LNCaP clone FGC (cell line): ENCODE data around the gene DEFB114.

Experiments
- DNase-seq: peaks from one replicate; pipeline ENCODE4 v3.0.0-alpha.2; 2011; ENCODE audit warnings: low read depth
- H3K4me3 ChIP-seq: 2 replicates; pipeline ENCODE4 v1.5.1; 2011; ENCODE audit warnings: mild to moderate bottlenecking, low read depth, low read length, control low read depth
- CTCF ChIP-seq: IDR thresholded peaks from 2 replicates; pipeline ENCODE4 v1.5.1; 2012; ENCODE audit warnings: mild to moderate bottlenecking; ENCODE audit not compliant: control insufficient read depth, insufficient read depth; ENCODE audit errors: extremely low read depth

The DEFB114 gene

GRCh38 chr6:49982046-49982445 lies 18.1 kb upstream of the DEFB114 start:
- TF ChIP-seq CTCF = no peak
- no peak for DNase-seq
- no peak overlapping the region for H3K4me3 ChIP-seq

DNA sequence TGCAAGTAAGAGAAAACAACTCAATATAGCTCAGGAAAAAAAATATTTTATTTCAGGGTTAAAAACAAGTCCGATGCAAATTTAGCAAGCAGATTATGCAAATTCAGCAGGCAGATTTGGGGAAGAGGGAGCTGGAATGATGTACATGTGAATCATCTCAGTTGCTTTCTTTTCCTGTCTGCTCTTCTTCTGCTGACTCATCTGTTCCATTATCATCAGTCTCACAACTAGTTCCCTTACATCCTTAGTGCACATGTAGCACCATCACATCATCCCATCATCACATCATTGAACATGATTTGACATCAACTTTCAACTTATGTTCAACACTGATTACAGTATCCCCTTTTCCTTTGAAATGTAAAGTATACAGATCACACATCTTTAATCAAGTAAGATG lies 16.9 kb upstream of the DEFB114 start:
- DNase-seq = no peak
- no peak for TF ChIP-seq CTCF
- no peak overlapping the region for H3K4me3 ChIP-seq

GRCh38 chr6:49979584-49979983 lies 15.6 kb upstream of the DEFB114 start:
- no peak for TF ChIP-seq CTCF
- no peak overlapping the region for H3K4me3 ChIP-seq
- no peak for DNase-seq

DNA sequence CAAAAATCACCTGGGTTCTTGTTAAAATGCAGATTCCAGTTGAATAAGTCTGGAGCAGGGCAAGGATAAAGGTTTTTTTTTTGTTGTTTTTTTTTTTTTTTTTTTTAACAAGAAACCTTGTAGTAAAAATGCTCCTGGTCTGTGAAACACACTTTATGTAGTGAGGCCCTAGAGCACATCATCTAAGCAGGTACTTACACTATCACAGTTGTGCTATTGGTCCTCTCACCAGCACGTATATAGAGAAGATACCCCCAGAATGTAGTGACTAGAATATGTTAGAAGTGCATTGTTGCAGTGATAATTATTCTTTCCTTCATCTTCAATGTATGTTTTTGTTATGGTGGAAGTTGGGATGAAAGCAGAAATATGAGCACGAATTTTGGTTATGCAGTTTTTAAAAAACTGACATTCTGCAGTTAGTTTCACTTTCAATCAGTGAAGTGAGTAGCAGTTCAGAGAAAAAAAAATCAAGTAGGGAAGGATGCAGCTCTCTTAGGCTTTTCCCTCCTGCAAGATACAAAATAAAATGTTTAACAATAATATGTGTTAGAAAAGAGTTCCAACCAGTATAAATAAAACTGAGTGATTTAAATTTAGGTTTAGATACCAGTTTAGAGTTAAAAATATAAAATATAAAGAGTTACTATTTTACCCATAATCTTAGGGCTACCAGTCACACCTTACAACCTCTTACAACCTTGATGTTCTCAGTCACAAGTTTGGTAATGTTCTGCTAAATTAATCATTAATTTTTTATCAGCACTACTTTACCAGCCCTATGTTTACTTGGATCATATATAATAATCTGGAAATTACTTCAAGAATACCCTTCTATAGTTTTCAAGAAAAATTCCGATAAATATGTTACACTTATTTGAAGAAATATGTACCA lies 14.6 kb upstream of the DEFB114 start:
- peak overlapping the region; percentile 8; the same call in 1 of the 2 replicates for H3K4me3 ChIP-seq
- no peak for TF ChIP-seq CTCF
- no peak for DNase-seq

GRCh38 chr6:49969605-49970004 lies 5.6 kb upstream of the DEFB114 start, which contains the start of gene DEFB113:
Gene DEFB113 (minus strand): TSS chr6:49969625. CDS start chr6:49969625, 0 bp downstream.
- no peak within 1 kb of the TSS for H3K4me3 ChIP-seq
- no peak for DNase-seq
- no peak for TF ChIP-seq CTCF

GRCh38 chr6:49966823-49967222 lies 2.9 kb upstream of the DEFB114 start:
- TF ChIP-seq CTCF = no peak
- no peak overlapping the region for H3K4me3 ChIP-seq
- DNase-seq = no peak
